LNCaP clone FGC (cell line): ENCODE results near the gene PCDHGA6.
A peak's percentile ranks its signal among the peaks of the same experiment; 100 is the strongest.

Experiments used
- DNase-seq: peaks from one replicate; pipeline ENCODE4 v3.0.0-alpha.2; 2011; ENCODE audit warnings: low read depth
- H3K4me3 ChIP-seq: 2 replicates; pipeline ENCODE4 v1.5.1; 2011; ENCODE audit warnings: mild to moderate bottlenecking, low read depth, low read length, control low read depth
- CTCF ChIP-seq: IDR thresholded peaks from 2 replicates; pipeline ENCODE4 v1.5.1; 2012; ENCODE audit warnings: mild to moderate bottlenecking; ENCODE audit not compliant: control insufficient read depth, insufficient read depth; ENCODE audit errors: extremely low read depth

The PCDHGA6 gene

GRCh38 chr5:141354900-141355469 lies 18.7 kb upstream of the PCDHGA6 start, which contains the start of gene PCDHGA4:
PCDHGA4 (plus strand) TSS chr5:141355021; CDS start chr5:141355108, 87 bp downstream.
- TF ChIP-seq CTCF = no peak
- H3K4me3 ChIP-seq = peak within 1 kb of the TSS; percentile 28; the same call in 1 of the 2 replicates
- no peak for DNase-seq

GRCh38 chr5:141355641-141356040 lies 18.1 kb upstream of the PCDHGA6 start:
- no peak for DNase-seq
- H3K4me3 ChIP-seq = no peak overlapping the region
- TF ChIP-seq CTCF = no peak

GRCh38 chr5:141356133-141356532 lies 17.6 kb upstream of the PCDHGA6 start:
- no peak for TF ChIP-seq CTCF
- no peak for DNase-seq
- H3K4me3 ChIP-seq = no peak overlapping the region

- no peak for TF ChIP-seq CTCF
- H3K4me3 ChIP-seq = no peak overlapping the region
- no peak for DNase-seq
Observed at GRCh38 chr5:141356950-141357349, 16.7 kb upstream of the PCDHGA6 start.

- TF ChIP-seq CTCF = 0 out of 2 replicates have a peak, but pooled peaks have one; percentile 6
- no peak for DNase-seq
- H3K4me3 ChIP-seq = peak within 1 kb of the TSS; percentile 50
Observed at GRCh38 chr5:141359790-141360426, 13.8 kb upstream of the PCDHGA6 start, which contains the start of gene PCDHGB2. PCDHGB2 (plus strand) TSS chr5:141359994; CDS start chr5:141360136, 142 bp downstream.

GRCh38 chr5:141360685-141361084 lies 13.0 kb upstream of the PCDHGA6 start:
- no peak for DNase-seq
- no peak for TF ChIP-seq CTCF
- H3K4me3 ChIP-seq = no peak overlapping the region

GRCh38 chr5:141362719-141363118 lies 11.0 kb upstream of the PCDHGA6 start:
- H3K4me3 ChIP-seq = no peak overlapping the region
- no peak for TF ChIP-seq CTCF
- DNase-seq = no peak
